Measurements from ENCODE around the gene HDC.

- TF ChIP-seq CTCF (conservative IDR thresholded peaks at IDR 0.05; ENCODE audit: low read length) (no peak), EZH2phosphoT487 (IDR thresholded peaks at IDR 0.05; ENCODE audit: borderline replicate concordance, low read depth, low read length) (no peak)
Measured at GRCh38 chr15:50257924-50258323, 7.6 kb downstream of the HDC start.
